Measurements from ENCODE around the gene GHR.

Gene GHR

DNA sequence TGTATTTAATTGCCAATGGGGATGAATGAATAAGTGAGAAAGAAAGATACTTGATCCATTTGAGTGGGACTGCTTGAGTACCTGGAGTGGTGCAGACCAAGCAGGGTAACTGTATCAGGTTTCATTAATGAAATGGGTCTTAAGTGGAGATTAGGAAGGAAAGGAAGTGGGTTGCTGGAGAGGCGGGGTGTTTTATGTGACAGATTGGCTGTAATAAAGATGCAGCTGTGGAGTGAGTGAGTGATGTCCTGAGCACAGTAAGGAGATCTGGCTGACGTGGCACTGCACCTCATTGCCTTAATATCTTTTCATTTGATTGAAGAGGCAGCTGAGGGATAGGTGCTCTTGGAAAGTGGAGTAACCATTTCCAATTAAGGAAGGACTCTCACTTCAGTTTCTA lies 172.4 kb downstream of the GHR start:
- 0% methylated on average over 1 of the region's 2 CpGs for WGBS (ENCODE audit: insufficient coverage)
- Histone ChIP-seq H3K9me3 (ENCODE audit: control extremely low read depth in 1 of 5, control insufficient read depth in 4 of 5, insufficient read depth in 2 of 5, low read depth in 1 of 5, low read length in 4 of 5) (no peaks in the 10 kb centered on the region), H3K36me3 (ENCODE audit: control insufficient read depth in 4 of 4, insufficient read depth in 4 of 4, low read length in 3 of 4) (no peaks in the 10 kb centered on the region), H3K4me1 (ENCODE audit: control extremely low read depth in 1 of 4, control insufficient read depth in 4 of 4, insufficient read depth in 4 of 4, low read length in 3 of 4) (peaks cover 0 to 19% (median 7%) of the 10 kb centered on the region in 4 experiments), H3K27me3 (replicated peaks in 2 of 5; ENCODE audit: control insufficient read depth in 4 of 5, insufficient read depth in 5 of 5, low read length in 4 of 5) (no peaks in the 10 kb centered on the region), H3K4me3 (ENCODE audit: control insufficient read depth in 1 of 7, extremely low read depth in 1 of 7, insufficient read depth in 4 of 7, low read depth in 2 of 7, low read length in 6 of 7) (no peak overlapping the region), H3K27ac (ENCODE audit: insufficient read depth in 1 of 2, low read depth in 1 of 2, low read length in 2 of 2, poor library complexity in 1 of 2, severe bottlenecking in 2 of 2) (no peak overlapping the region)
- DNase-seq: peak in 2 of 3 donors; percentile 2 to 15
- ChIA-PET POLR2A (no interaction called here), CTCF (interaction anchor here (2.0 kb wide), 1 partner anchor 13 kb away, joined by 8 read pairs; no protein-coding TSS in a partner anchor)

DNA sequence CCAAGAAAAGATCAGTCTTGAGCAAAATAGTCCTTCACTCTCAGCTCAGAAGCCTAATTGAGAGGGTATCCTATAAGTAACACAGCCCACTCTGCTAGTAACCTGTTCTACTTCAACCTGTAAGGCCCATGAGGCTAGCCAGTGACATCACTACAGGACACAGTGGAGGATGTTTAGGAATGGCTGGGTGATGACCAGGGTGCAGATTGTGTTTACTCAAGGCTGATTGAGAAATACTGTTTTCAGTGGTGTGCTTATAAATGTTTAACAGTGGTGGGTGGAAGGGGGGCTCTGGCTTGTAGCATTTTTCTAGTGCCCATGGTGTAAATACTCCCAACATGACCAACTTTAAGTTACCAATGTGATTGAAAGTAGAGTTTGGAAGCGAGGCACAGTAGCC lies 173.6 kb downstream of the GHR start:
- Histone ChIP-seq H3K4me1 (ENCODE audit: control extremely low read depth in 1 of 4, control insufficient read depth in 4 of 4, insufficient read depth in 4 of 4, low read length in 3 of 4) (peaks cover 0 to 7% (median 1%) of the 10 kb centered on the region in 4 experiments), H3K36me3 (ENCODE audit: control insufficient read depth in 4 of 4, insufficient read depth in 4 of 4, low read length in 3 of 4) (no peaks in the 10 kb centered on the region), H3K9me3 (ENCODE audit: control extremely low read depth in 1 of 5, control insufficient read depth in 4 of 5, insufficient read depth in 2 of 5, low read depth in 1 of 5, low read length in 4 of 5) (no peaks in the 10 kb centered on the region), H3K4me3 (ENCODE audit: control insufficient read depth in 1 of 7, extremely low read depth in 1 of 7, insufficient read depth in 4 of 7, low read depth in 2 of 7, low read length in 6 of 7) (no peak overlapping the region), H3K27me3 (replicated peaks in 2 of 5; ENCODE audit: control insufficient read depth in 4 of 5, insufficient read depth in 5 of 5, low read length in 4 of 5) (no peaks in the 10 kb centered on the region), H3K27ac (ENCODE audit: insufficient read depth in 1 of 2, low read depth in 1 of 2, low read length in 2 of 2, poor library complexity in 1 of 2, severe bottlenecking in 2 of 2) (no peak overlapping the region)
- DNase-seq: no peak
- ChIA-PET POLR2A (no interaction called here), CTCF (no interaction called here)
- WGBS (ENCODE audit: insufficient coverage): no CpG with 5 or more reads among the region's 1 CpG

DNA sequence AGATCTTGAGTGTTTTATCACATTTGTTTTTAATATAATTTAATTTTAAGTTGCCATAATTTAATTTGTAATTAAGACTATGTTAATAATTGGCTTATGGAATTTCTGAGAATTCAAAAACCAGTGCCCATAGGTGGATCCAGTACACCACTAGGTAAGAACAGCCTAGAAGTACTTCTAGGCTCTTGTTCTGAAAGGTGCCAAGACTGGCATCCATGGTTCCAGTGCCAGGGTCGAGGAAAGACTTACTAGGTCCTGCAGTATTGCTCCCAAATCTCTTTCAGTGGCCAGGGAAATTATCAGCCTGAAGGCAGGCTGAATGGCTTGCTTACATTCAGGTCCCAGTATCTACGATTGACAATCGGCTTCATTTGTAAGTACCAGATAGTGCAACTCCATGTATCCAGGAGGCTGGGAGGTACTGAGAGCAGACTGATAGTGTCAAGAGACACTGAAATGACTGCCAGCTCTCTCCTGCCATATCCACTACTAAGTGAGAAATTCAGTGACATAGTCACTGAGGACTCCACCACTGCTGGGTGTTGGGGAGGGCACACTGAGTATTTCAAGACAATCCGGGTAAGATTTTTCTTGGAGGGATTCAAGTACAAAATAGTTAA lies 174.2 kb downstream of the GHR start:
- POLR2A ChIA-PET: no interaction called here
- Histone ChIP-seq H3K27ac (ENCODE audit: insufficient read depth in 1 of 2, low read depth in 1 of 2, low read length in 2 of 2, poor library complexity in 1 of 2, severe bottlenecking in 2 of 2) (no peak overlapping the region), H3K4me3 (ENCODE audit: control insufficient read depth in 1 of 7, extremely low read depth in 1 of 7, insufficient read depth in 4 of 7, low read depth in 2 of 7, low read length in 6 of 7) (no peak overlapping the region), H3K4me1 (ENCODE audit: control extremely low read depth in 1 of 4, control insufficient read depth in 4 of 4, insufficient read depth in 4 of 4, low read length in 3 of 4) (peaks cover 0 to 5% (median 0%) of the 10 kb centered on the region in 4 experiments), H3K9me3 (ENCODE audit: control extremely low read depth in 1 of 5, control insufficient read depth in 4 of 5, insufficient read depth in 2 of 5, low read depth in 1 of 5, low read length in 4 of 5) (no peaks in the 10 kb centered on the region), H3K36me3 (ENCODE audit: control insufficient read depth in 4 of 4, insufficient read depth in 4 of 4, low read length in 3 of 4) (no peaks in the 10 kb centered on the region), H3K27me3 (replicated peaks in 2 of 5; ENCODE audit: control insufficient read depth in 4 of 5, insufficient read depth in 5 of 5, low read length in 4 of 5) (no peaks in the 10 kb centered on the region)
- CTCF ChIA-PET: no interaction called here
- WGBS (ENCODE audit: insufficient coverage): 96% methylated on average over 3 of the region's 4 CpGs
- no peak for DNase-seq

- ChIA-PET CTCF (interaction anchor here (2.4 kb wide), 1 partner anchor 14 kb away, joined by 6 read pairs; no protein-coding TSS in a partner anchor), POLR2A (no interaction called here)
- Histone ChIP-seq H3K27me3 (replicated peaks in 2 of 5; ENCODE audit: control insufficient read depth in 4 of 5, insufficient read depth in 5 of 5, low read length in 4 of 5) (no peaks in the 10 kb centered on the region), H3K27ac (ENCODE audit: insufficient read depth in 1 of 2, low read depth in 1 of 2, low read length in 2 of 2, poor library complexity in 1 of 2, severe bottlenecking in 2 of 2) (no peak overlapping the region), H3K36me3 (ENCODE audit: control insufficient read depth in 4 of 4, insufficient read depth in 4 of 4, low read length in 3 of 4) (no peaks in the 10 kb centered on the region), H3K4me1 (ENCODE audit: control extremely low read depth in 1 of 4, control insufficient read depth in 4 of 4, insufficient read depth in 4 of 4, low read length in 3 of 4) (peaks cover 0 to 5% (median 0%) of the 10 kb centered on the region in 4 experiments), H3K4me3 (ENCODE audit: control insufficient read depth in 1 of 7, extremely low read depth in 1 of 7, insufficient read depth in 4 of 7, low read depth in 2 of 7, low read length in 6 of 7) (no peak overlapping the region), H3K9me3 (ENCODE audit: control extremely low read depth in 1 of 5, control insufficient read depth in 4 of 5, insufficient read depth in 2 of 5, low read depth in 1 of 5, low read length in 4 of 5) (no peaks in the 10 kb centered on the region)
- DNase-seq: no peak
Observed at GRCh38 chr5:42598311-42598710, 175.1 kb downstream of the GHR start.

DNA sequence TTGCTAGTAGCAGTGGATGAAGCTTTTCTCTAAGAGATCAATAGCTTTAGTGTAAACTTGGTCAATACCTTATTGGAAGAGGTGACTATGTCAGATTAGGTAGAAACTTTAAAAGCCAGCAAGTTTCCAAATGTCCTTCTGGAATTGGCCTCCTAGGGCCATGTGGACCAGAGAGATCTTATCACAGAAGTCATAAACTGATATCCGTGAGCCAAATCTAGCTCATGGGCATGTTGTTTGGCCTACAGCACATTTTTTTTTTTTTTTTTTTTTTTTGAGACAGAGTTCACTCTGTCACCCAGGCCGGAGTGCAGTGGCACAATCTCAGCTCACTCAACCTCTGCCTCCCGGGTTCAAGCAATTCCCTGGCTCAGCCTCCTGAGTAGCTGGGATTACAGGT lies 175.9 kb downstream of the GHR start:
- Histone ChIP-seq H3K4me1 (ENCODE audit: control extremely low read depth in 1 of 4, control insufficient read depth in 4 of 4, insufficient read depth in 4 of 4, low read length in 3 of 4) (peaks cover 0 to 3% (median 0%) of the 10 kb centered on the region in 4 experiments), H3K9me3 (ENCODE audit: control extremely low read depth in 1 of 5, control insufficient read depth in 4 of 5, insufficient read depth in 2 of 5, low read depth in 1 of 5, low read length in 4 of 5) (no peaks in the 10 kb centered on the region), H3K27ac (ENCODE audit: insufficient read depth in 1 of 2, low read depth in 1 of 2, low read length in 2 of 2, poor library complexity in 1 of 2, severe bottlenecking in 2 of 2) (no peak overlapping the region), H3K36me3 (ENCODE audit: control insufficient read depth in 4 of 4, insufficient read depth in 4 of 4, low read length in 3 of 4) (no peaks in the 10 kb centered on the region), H3K27me3 (replicated peaks in 2 of 5; ENCODE audit: control insufficient read depth in 4 of 5, insufficient read depth in 5 of 5, low read length in 4 of 5) (no peaks in the 10 kb centered on the region), H3K4me3 (ENCODE audit: control insufficient read depth in 1 of 7, extremely low read depth in 1 of 7, insufficient read depth in 4 of 7, low read depth in 2 of 7, low read length in 6 of 7) (no peak overlapping the region)
- DNase-seq: no peak
- ChIA-PET CTCF (interaction anchor here (1.4 to 2.4 kb wide), 2 partner anchors 15 to 37 kb away, joined by 3 to 6 read pairs; no protein-coding TSS in a partner anchor), POLR2A (no interaction called here)
- WGBS (ENCODE audit: insufficient coverage): 100% methylated on average over 1 of the region's 3 CpGs

DNA sequence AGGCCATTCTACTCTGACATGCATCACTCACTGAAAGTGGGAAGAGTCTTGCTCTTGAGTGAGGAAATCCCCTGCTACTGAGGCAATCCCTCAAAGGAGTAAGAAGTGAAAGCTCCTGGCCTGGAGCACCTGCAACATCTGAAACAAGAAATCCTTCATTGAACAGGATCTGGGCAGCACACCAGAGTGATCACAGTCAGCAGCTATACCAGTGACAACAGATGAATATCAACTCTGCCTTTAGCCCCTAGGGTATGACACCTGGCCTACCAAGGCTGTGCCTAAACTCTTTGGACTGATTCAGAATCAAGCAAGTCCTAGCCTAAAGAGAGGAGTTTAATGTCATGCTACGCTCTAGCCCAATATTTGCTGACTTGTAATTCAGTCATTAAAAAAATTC lies 177.2 kb downstream of the GHR start:
- Histone ChIP-seq H3K4me1 (ENCODE audit: control extremely low read depth in 1 of 4, control insufficient read depth in 4 of 4, insufficient read depth in 4 of 4, low read length in 3 of 4) (peaks cover 0 to 3% (median 0%) of the 10 kb centered on the region in 4 experiments), H3K36me3 (ENCODE audit: control insufficient read depth in 4 of 4, insufficient read depth in 4 of 4, low read length in 3 of 4) (no peaks in the 10 kb centered on the region), H3K4me3 (ENCODE audit: control insufficient read depth in 1 of 7, extremely low read depth in 1 of 7, insufficient read depth in 4 of 7, low read depth in 2 of 7, low read length in 6 of 7) (no peak overlapping the region), H3K27ac (ENCODE audit: insufficient read depth in 1 of 2, low read depth in 1 of 2, low read length in 2 of 2, poor library complexity in 1 of 2, severe bottlenecking in 2 of 2) (no peak overlapping the region), H3K9me3 (ENCODE audit: control extremely low read depth in 1 of 5, control insufficient read depth in 4 of 5, insufficient read depth in 2 of 5, low read depth in 1 of 5, low read length in 4 of 5) (no peaks in the 10 kb centered on the region), H3K27me3 (replicated peaks in 2 of 5; ENCODE audit: control insufficient read depth in 4 of 5, insufficient read depth in 5 of 5, low read length in 4 of 5) (no peaks in the 10 kb centered on the region)
- DNase-seq: no peak
- WGBS (ENCODE audit: insufficient coverage): no CpG with 5 or more reads among the region's 1 CpG
- ChIA-PET CTCF (interaction anchor here (1.0 to 2.4 kb wide), 3 partner anchors 16 to 125 kb away, joined by 3 to 6 read pairs (median 4); no protein-coding TSS in a partner anchor), POLR2A (no interaction called here)

DNA sequence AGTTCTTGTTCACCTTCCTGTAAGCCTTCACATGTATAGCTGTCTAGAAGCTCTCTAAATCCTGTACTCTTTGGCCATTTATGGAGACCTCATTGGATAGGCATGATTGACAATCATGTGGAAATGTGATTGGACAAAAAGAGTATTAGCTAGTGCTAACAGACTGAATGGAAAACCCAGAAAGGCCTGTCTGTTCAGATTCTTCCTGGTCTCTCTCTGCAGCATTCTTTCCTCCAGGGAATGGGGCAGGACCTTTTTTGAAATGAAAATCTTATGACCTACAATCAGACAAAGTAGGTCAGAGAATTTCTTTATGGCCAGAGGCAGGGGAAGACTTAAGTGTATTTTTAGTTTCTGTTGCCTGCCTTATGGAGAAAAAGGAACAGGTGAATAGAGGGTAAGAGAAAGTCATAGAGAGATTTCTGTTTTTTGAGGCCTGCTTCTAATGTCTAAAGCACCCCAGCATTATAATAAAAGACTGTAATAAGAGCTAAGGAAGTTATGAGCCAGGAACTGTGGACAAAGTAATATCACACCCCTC lies 181.0 kb downstream of the GHR start:
- POLR2A ChIA-PET: no interaction called here
- no peaks in the 10 kb centered on the region for H3K9me3 ChIP-seq (ENCODE audit: control extremely low read depth in 1 of 5, control insufficient read depth in 4 of 5, insufficient read depth in 2 of 5, low read depth in 1 of 5, low read length in 4 of 5)
- no peaks in the 10 kb centered on the region for H3K36me3 ChIP-seq (ENCODE audit: control insufficient read depth in 4 of 4, insufficient read depth in 4 of 4, low read length in 3 of 4)
- DNase-seq: no peak
- no peak overlapping the region for H3K27ac ChIP-seq (ENCODE audit: insufficient read depth in 1 of 2, low read depth in 1 of 2, low read length in 2 of 2, poor library complexity in 1 of 2, severe bottlenecking in 2 of 2)
- H3K4me3 ChIP-seq (ENCODE audit: control insufficient read depth in 1 of 7, extremely low read depth in 1 of 7, insufficient read depth in 4 of 7, low read depth in 2 of 7, low read length in 6 of 7): no peak overlapping the region
- H3K4me1 ChIP-seq (ENCODE audit: control extremely low read depth in 1 of 4, control insufficient read depth in 4 of 4, insufficient read depth in 4 of 4, low read length in 3 of 4): no peaks in the 10 kb centered on the region
- CTCF ChIA-PET: interaction anchor here (1.2 kb wide), 1 partner anchor 19 kb away, joined by 3 read pairs; no protein-coding TSS in a partner anchor
- peaks cover 0 to 2% (median 0%) of the 10 kb centered on the region in 5 experiments for H3K27me3 ChIP-seq (replicated peaks in 2 of 5; ENCODE audit: control insufficient read depth in 4 of 5, insufficient read depth in 5 of 5, low read length in 4 of 5)
